ENCODE results near the gene KCNIP1.
A peak's percentile ranks its signal among the peaks of the same experiment; 100 is the strongest.

Gene KCNIP1

GRCh38 chr5:170509348-170509660 is 5.5 kb downstream of the KCNIP1 start:
- DNase-seq: no peak

GRCh38 chr5:170510126-170510525 is 6.3 kb downstream of the KCNIP1 start:
- no peak for DNase-seq

- DNase-seq: no peak
Measured at GRCh38 chr5:170510559-170510958, 6.7 kb downstream of the KCNIP1 start.

- DNase-seq: no peak
Measured at GRCh38 chr5:170511551-170512258, 7.9 kb downstream of the KCNIP1 start.

- DNase-seq: no peak
Measured at GRCh38 chr5:170513856-170514525, 10.2 kb downstream of the KCNIP1 start.

- no peak for DNase-seq
Measured at GRCh38 chr5:170517411-170517810, 13.6 kb downstream of the KCNIP1 start.

GRCh38 chr5:170518277-170518676 is 14.5 kb downstream of the KCNIP1 start:
- no peak for DNase-seq

GRCh38 chr5:170519549-170519948 is 15.7 kb downstream of the KCNIP1 start:
- DNase-seq: no peak

GRCh38 chr5:170520372-170520771 is 16.6 kb downstream of the KCNIP1 start:
- DNase-seq: no peak

GRCh38 chr5:170522211-170523141 is 18.7 kb downstream of the KCNIP1 start:
- DNase-seq: peak; percentile 76

GRCh38 chr5:170523142-170523551 is 19.3 kb downstream of the KCNIP1 start:
- peak; percentile 65 for DNase-seq

- DNase-seq: no peak
Measured at GRCh38 chr5:170523830-170524229, 20.0 kb downstream of the KCNIP1 start.

- no peak for DNase-seq
Measured at GRCh38 chr5:170524576-170524975, 20.8 kb downstream of the KCNIP1 start.

GRCh38 chr5:170525470-170526211 is 21.8 kb downstream of the KCNIP1 start:
- DNase-seq: no peak

GRCh38 chr5:170527991-170528390 is 24.2 kb downstream of the KCNIP1 start:
- no peak for DNase-seq

GRCh38 chr5:170528976-170529375 is 25.2 kb downstream of the KCNIP1 start:
- no peak for DNase-seq

GRCh38 chr5:170532935-170533334 is 29.1 kb downstream of the KCNIP1 start:
- no peak for DNase-seq

- DNase-seq: no peak
Measured at GRCh38 chr5:170533383-170533782, 29.6 kb downstream of the KCNIP1 start.

- DNase-seq: no peak
Measured at GRCh38 chr5:170534177-170534576, 30.4 kb downstream of the KCNIP1 start.

GRCh38 chr5:170534941-170535340 is 31.1 kb downstream of the KCNIP1 start:
- DNase-seq: no peak

GRCh38 chr5:170536525-170536924 is 32.7 kb downstream of the KCNIP1 start:
- DNase-seq: no peak

GRCh38 chr5:170537451-170538095 is 33.8 kb downstream of the KCNIP1 start:
- no peak for DNase-seq

GRCh38 chr5:170538096-170538465 is 34.3 kb downstream of the KCNIP1 start:
- no peak for DNase-seq
